Midbrain (tissue), 1 donor: Measurements from ENCODE around the gene ACP5.
A peak's percentile ranks its signal among the peaks of the same experiment; 100 is the strongest.

Source experiments
- DNase-seq: peaks from one replicate; lab custom pipeline; 2025; lab: John Stamatoyannopoulos, UW

ACP5 gene

DNA sequence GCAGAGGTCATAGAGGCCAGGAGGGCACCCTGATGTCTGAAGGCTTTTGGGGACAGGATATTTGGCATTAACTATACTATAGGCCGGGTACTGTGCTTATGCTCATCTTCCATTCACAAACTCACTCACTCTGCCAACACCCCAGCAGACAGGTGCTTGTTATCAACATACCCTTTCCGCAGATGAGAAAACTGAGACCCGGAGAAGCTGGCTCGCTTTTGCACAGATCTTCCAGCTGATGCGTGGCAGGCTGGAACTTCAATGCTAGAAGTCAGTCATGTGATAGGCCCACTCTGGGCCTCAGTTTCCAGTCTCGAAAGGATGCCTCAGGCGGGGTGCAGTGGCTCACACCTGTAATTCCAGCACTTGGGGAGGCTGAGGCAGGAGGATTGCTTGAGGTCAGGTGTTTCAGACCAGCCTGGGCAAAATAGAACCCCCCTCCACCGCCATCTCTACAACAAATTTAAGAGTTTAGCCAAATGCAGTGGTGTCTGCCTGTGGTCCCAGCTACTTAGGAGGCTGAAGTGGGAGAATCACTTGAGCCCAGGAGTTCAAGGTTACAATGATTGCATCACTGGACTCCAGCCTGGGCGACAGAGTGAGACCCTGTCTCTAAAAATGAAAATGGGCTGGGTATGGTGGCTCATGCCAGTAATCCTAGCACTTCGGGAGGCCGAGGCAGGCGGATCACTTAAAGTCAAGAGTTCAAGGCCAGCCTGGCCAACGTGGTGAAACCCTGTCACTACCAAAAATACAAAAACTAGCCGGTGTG lies 29.3 kb downstream of the ACP5 start:
- no peak for DNase-seq

DNA sequence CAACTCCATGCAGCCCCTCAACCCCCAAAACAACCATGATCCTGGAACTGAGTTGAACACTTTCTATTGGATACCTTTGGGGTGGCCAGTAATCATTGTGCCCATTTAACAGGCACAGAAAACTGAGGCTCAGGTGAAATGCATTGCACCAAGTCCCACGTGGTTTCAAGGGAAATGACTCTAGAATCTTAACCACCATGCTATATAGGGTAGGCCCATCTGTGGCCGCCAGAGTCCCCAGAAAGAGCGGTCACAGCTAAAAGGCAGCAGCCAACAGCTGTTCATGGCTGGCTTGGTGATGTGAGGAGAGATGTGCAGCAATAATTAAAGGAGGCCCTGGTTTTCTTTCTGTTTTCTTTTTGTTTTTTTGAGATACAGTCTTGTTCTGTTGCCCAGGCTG lies 36.2 kb downstream of the ACP5 start:
- no peak for DNase-seq

GRCh38 chr19:11540645-11541044 lies 36.8 kb downstream of the ACP5 start:
- DNase-seq, result no peak

- no peak for DNase-seq
Measured at GRCh38 chr19:11539495-11540365, 37.7 kb downstream of the ACP5 start.

DNA sequence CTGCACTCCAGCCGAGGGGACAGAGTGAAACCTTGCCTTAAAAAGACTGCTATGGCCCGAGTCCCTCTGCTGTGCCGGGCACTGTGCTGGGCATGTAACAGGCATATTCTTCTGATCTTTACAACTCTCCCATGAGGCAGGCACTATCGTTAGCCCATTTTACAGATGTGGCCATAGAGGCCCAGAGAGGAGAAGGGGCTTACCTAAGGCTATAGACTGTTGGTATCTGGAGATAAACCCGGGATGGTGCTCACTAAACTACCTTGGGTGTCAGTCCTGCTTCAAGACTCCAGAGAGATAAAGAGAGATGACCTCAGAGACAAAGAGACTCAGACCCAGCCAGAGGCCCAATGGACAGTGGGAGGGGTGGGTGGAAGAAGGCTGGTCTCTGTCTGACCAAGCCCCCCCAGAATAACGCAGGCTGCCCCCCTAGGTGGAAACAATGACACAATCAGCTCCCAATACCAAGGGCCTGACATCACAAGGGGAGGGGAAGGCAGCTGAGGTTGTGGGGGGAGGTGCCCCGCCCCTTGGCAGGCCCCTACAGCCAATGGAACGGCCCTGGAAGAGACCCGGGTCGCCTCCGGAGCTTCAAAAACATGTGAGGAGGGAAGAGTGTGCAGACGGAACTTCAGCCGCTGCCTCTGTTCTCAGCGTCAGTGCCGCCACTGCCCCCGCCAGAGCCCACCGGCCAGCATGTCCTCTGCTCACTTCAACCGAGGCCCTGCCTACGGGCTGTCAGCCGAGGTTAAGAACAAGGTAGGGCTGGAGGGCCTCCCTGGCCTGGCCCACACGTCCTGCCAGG lies 39.0 kb downstream of the ACP5 start, which contains the start of gene CNN1:
TSS of gene CNN1 (plus strand) at position 620 of the 805 bp plus-strand sequence. CDS start at position 697, 77 bp downstream.
- no peak for DNase-seq

GRCh38 chr19:11535792-11536595 lies 41.5 kb downstream of the ACP5 start:
- DNase-seq, result peak; percentile 88

- DNase-seq, result no peak
Measured at GRCh38 chr19:11534948-11535347, 42.5 kb downstream of the ACP5 start.

DNA sequence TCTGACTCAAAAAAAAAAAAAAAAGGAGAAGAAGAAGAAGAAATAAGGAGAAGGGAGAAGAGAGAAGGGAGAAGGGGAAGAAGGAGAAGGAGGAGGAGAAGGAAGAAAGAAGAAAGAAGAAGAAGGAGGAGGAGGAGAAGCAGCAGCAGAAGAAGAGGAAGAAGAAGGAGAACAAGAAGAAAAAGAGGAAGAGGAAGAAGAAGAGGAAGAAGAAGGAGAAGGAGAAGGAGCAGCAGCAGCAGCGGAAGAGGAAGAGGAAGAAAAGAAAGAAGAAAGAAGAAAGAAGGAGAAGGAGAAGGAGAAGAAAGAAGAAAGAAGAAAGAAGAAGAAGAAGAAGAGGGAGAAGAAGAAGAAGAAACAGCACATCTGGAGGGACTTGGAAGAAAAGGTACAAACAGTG lies 42.9 kb downstream of the ACP5 start:
- no peak for DNase-seq

DNA sequence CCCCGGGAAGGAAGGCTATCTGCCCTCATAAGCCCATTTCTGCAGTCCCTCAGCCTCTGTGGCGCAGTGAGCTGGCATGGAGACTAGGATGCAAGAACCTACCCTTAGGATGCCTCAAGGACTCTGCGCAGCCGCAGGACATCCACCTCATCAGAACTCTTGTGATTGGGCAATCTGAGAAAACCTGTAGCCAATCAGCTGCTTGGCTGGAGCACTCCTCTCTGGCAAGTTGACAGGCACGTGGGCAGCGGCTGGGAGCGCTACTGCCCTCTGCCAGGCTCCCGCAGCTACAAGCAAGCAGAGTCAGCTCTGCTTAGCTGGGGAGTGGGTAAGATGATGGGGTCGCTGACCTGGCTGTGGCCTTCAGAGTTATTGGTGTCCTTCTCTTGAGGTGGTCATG lies 47.0 kb downstream of the ACP5 start:
- peak; percentile 95 for DNase-seq

DNA sequence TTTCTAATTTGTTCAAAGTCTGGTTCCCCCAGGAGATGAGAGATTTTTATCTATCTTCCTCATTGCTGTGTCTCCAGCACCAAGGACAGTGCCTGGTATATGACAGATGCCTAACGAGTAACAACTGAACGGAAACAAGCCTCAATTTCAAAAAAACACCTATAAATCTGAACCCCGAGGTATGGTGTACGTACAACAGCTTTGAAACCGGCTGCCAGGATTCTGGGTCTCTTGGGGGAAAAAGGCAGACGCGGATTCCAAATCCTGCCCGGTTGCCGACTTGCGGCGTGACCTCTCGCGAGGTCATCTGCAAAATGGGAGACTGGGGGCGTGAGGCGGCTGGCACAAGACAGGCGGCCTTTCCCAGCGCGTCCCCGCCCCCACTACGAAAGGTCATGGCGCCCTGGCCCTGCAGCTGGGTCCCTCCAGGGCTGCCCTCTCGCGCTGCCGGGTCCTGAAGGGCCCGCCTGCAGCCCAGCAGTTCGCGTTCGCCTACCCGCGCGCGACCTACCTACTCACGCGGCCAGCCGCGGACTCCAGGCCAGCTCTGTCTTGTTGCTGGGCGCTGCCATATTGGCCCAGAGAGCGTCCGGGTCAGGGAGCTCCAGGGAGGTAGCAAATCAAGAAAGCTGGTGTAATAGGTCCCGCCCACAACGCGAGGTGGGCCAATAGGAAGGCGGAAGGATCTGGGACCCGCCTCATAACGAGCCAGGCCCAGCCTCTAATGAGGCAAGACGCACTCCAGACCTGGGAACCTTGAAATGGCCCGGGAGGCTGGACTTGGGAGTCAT lies 48.7 kb downstream of the ACP5 start, which contains the start of gene ECSIT:
TSS of gene ECSIT (minus strand) at position 584 of the 791 bp plus-strand sequence. CDS start 9,964 bp downstream, outside the sequence.
- DNase-seq, result peak; percentile 97
